Measurements from ENCODE around the gene PTPN22.
"Not testable (repeated sequence)": the region's sequence is repeated elsewhere in the genome, so short reads cannot be mapped to it uniquely, and the experiment has no call there.

The PTPN22 gene

DNA sequence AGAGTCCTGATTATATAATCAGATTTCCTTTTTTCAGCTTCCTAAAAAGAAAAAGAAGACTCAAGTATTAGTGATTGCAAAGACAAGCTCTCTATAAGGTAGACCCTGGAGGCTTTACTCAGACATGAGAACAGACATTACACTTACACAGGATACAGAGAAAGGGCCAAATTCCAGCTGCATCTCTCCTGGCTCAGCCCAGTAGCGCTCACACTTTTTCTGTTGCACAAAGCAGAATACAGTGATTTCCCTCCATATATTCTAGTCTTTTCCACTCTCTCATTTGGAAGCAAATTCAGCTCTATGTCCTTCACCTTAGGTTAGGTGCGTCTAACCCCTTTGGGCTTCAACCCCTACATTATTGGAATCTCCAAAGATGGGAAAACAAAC is 15.1 kb downstream of the PTPN22 start:
- no peak for DNase-seq (ENCODE audit: low read depth)
- in situ Hi-C loops (cut with HindIII; ENCODE audit: low sequenced_read_pairs): no loop called here

DNA sequence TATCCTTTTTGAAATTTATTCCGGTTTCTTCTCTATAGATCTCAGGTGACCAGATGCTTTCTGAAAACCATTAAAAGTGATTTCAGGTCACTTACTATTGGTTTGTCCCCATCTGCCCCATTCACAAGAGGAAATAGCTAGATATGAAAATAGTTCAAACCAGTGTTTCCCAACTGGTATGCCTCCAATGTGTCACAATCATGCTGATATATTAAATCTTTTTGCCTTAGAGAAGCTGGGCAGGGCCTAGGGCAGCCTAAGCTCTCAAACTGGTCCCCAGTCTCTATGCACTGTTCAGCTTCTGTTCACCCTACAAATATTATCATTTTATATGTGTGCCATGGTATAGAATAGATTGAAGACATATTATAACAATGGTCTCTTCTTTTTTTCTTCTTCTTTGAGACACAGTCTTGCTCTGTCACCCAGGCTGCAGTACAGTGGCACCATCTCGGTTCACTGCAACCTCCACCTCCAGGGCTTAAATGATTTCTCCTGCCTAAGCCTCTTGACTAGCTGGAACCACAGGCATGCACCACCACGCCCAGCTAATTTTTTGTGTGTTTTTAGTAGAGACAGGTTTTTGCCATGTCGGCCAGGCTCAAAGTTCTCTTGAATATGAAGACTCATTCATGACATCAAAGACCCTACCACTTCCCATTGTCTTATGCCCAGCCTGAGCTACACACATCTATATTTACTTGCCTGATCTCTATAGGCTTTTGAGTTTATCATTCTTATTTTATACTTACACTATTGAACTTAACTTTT is 15.7 kb downstream of the PTPN22 start:
- in situ Hi-C loops (cut with HindIII; ENCODE audit: low sequenced_read_pairs): no loop called here

More for the DNA sequence above, 15.1 kb downstream of the PTPN22 start:
- TF ChIP-seq, protein P1, sequence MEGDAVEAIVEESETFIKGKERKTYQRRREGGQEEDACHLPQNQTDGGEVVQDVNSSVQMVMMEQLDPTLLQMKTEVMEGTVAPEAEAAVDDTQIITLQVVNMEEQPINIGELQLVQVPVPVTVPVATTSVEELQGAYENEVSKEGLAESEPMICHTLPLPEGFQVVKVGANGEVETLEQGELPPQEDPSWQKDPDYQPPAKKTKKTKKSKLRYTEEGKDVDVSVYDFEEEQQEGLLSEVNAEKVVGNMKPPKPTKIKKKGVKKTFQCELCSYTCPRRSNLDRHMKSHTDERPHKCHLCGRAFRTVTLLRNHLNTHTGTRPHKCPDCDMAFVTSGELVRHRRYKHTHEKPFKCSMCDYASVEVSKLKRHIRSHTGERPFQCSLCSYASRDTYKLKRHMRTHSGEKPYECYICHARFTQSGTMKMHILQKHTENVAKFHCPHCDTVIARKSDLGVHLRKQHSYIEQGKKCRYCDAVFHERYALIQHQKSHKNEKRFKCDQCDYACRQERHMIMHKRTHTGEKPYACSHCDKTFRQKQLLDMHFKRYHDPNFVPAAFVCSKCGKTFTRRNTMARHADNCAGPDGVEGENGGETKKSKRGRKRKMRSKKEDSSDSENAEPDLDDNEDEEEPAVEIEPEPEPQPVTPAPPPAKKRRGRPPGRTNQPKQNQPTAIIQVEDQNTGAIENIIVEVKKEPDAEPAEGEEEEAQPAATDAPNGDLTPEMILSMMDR (IDR thresholded peaks at IDR 0.05; ENCODE audit: low read depth, low read length, missing control alignments): no peak
- no peak overlapping the region for H3K4me3 ChIP-seq (ENCODE audit: low read depth, low read length)

DNA sequence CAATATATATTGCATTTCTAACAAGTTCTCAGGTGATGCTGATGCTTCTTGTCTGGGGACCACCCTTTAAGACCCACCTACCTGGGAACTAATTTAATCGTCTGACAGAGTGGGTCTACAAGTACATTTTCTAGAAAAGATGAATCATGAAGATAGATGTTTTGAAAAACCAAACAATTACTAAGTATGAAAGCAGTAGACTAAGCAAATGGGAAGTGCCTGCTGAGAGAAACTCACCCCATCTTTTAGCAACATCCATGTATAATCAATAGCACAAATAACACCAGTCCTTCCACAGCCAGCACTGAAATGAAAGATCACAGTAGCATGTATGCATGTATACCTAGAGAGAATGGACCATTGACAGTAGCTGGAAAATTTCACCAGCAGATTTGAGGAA is 17.3 kb downstream of the PTPN22 start:
- no peak for DNase-seq (ENCODE audit: low read depth)
- TF ChIP-seq, protein P1 (IDR thresholded peaks at IDR 0.05; ENCODE audit: low read depth, low read length, missing control alignments): no peak
- H3K4me3 ChIP-seq (ENCODE audit: low read depth, low read length): no peak overlapping the region
- in situ Hi-C loops (cut with HindIII; ENCODE audit: low sequenced_read_pairs): no loop called here

More for the DNA sequence above, 15.7 kb downstream of the PTPN22 start:
- H3K4me3 ChIP-seq (ENCODE audit: low read depth, low read length): no peak overlapping the region
- no peak for DNase-seq (ENCODE audit: low read depth)
- TF ChIP-seq, protein P1 (IDR thresholded peaks at IDR 0.05; ENCODE audit: low read depth, low read length, missing control alignments): no peak

DNA sequence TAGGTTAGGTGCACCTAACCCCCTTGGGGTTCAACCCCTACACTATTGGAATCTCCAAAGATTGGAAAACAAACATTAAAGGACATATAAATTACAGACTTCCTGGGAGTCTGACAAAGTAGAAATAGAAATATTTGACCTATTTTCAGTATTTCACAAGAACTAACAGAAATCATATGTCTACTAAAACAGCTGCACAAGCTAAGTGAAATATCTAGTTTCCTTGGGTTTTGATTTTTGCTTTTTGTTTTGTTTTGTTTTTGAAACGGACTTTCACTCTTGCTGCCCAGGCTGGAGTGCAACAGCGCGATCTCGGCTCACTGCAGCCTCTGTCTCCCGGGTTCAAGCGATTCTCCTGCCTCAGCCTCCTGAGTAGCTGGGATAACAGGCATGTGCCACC is 18.8 kb downstream of the PTPN22 start:
- in situ Hi-C loops (cut with HindIII; ENCODE audit: low sequenced_read_pairs); H3K4me3 ChIP-seq (ENCODE audit: low read depth, low read length); DNase-seq (ENCODE audit: low read depth): not testable (repeated sequence)

DNA sequence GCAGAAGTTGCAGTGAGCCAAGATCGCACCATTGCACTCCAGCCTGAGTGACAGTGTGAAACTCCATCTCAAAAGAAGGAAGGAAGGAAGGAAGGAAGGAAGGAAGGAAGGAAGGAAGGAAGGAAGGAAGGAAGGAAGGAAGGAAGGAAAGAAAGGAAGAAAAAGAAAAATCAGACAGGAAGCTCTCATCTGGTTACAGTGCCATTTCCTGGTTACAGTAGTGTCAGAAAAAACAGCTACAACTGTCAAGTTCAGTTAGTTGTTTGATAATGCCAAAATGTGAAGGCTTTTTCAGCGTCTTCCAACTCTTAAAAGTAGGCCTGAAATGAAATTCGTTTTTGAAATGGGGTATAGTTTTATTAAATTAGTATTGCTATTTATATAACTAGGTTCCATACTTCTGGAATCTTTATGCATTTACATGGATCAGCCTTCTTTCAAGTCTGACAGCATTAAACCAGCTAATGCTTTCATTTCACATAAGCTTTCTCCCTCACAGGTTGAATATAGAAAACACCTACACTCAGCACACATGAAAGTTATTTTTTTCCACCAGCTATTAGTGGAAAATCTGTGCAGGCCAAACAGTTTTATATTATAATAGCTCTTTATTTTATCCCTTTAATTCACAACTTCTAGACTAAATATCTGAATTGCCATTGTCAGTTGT is 21.2 kb downstream of the PTPN22 start:
- TF ChIP-seq, protein P1 (IDR thresholded peaks at IDR 0.05; ENCODE audit: low read depth, low read length, missing control alignments): no peak
- in situ Hi-C loops (cut with HindIII; ENCODE audit: low sequenced_read_pairs): no loop called here
- H3K4me3 ChIP-seq (ENCODE audit: low read depth, low read length): no peak overlapping the region
- DNase-seq (ENCODE audit: low read depth): no peak

DNA sequence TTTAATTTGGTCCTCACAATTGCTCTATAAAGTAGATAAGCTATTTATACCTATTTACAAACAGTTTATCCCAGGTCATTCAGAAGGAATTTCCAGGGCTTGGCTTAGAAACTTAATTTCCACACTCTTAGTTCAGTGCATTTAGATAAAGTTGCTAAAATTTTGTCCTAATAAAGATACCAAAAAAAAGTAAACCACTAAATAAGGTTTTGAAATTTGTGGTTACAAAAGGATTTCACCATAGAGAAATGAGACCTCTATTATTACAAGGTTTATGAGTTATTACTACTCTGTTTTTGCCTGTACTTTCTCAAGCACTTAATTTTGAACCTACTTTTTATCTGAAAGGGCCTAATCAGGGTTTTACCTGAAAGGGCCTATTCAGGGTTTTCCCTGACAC is 22.4 kb downstream of the PTPN22 start:
- DNase-seq (ENCODE audit: low read depth): no peak
- in situ Hi-C loops (cut with HindIII; ENCODE audit: low sequenced_read_pairs): no loop called here

More for the DNA sequence above, 22.4 kb downstream of the PTPN22 start:
- no peak overlapping the region for H3K4me3 ChIP-seq (ENCODE audit: low read depth, low read length)
- TF ChIP-seq, protein P1 (IDR thresholded peaks at IDR 0.05; ENCODE audit: low read depth, low read length, missing control alignments): no peak
